OCI-LY3 (cell line): ENCODE data around the gene GPC3.

Experiments
- H2AFZ ChIP-seq: fragments of 200-600, 300-600 bp; shearing (Covaris generic); 2 replicates; pipeline ENCODE4 v1.6.0; 2014; ENCODE audit warnings: antibody characterized with exemption, low read depth, low read length
- H3K27ac ChIP-seq: fragments of 200-600, 300-600 bp; sonication (generic); 2 replicates; pipeline ENCODE4 v1.5.1; 2014; ENCODE audit warnings: mild to moderate bottlenecking, low read length, moderate library complexity, mixed read lengths
- H3K27me3 ChIP-seq: fragments of 200-600, 300-600 bp; sonication (generic); 2 replicates; pipeline ENCODE4 v1.6.1; 2014; ENCODE audit warnings: low read depth, low read length, mixed read lengths
- H3K36me3 ChIP-seq: fragments of 200-600, 300-600 bp; sonication (generic); replicated peaks from 2 replicates; pipeline ENCODE3; 2014; ENCODE audit warnings: low read depth, low read length, mixed read lengths
- H3K4me1 ChIP-seq: fragments of 300-600, 200-600 bp; sonication (generic); 2 replicates; pipeline ENCODE4 v1.6.1; 2014; ENCODE audit warnings: low read length, mixed read lengths
- H3K4me2 ChIP-seq: fragments of 200-600, 300-600 bp; sonication (generic); 2 replicates; pipeline ENCODE4 v1.6.1; 2014; ENCODE audit warnings: low read length, mixed read lengths
- H3K4me3 ChIP-seq: fragments of 300-600, 200-600 bp; sonication (generic); 2 replicates; pipeline ENCODE4 v1.5.1; 2014; ENCODE audit warnings: antibody characterized with exemption, mild to moderate bottlenecking, low read length, moderate library complexity
- H3K79me2 ChIP-seq: fragments of 300-600, 200-600 bp; shearing (Covaris generic); 2 replicates; pipeline ENCODE4 v1.6.1; 2014; ENCODE audit warnings: mild to moderate bottlenecking, low read length, mixed read lengths
- H3K9ac ChIP-seq: fragments of 300-600, 200-600 bp; shearing (Covaris generic); 2 replicates; pipeline ENCODE4 v1.6.0; 2014; ENCODE audit warnings: mild to moderate bottlenecking, low read length, moderate library complexity
- H3K9me3 ChIP-seq: fragments of 200-600, 300-600 bp; shearing (Covaris generic); 2 replicates; pipeline ENCODE4 v1.6.1; 2014; ENCODE audit warnings: low read length, mixed read lengths; ENCODE audit not compliant: insufficient read depth
- H4K20me1 ChIP-seq: fragments of 200-600, 300-600 bp; sonication (generic); 2 replicates; pipeline ENCODE4 v1.6.1; 2016; ENCODE audit warnings: low read length, mixed read lengths; ENCODE audit not compliant: insufficient read depth
- CTCF ChIP-seq: fragments of 200-600, 300-600 bp; sonication (generic); IDR thresholded peaks from 2 replicates; pipeline ENCODE4 v1.5.1; 2014; ENCODE audit warnings: antibody characterized with exemption, low read length, low read depth
- EZH2phosphoT487 ChIP-seq: fragments of 200-600 bp; shearing (Covaris generic); IDR thresholded peaks from 2 replicates; pipeline ENCODE4 v1.6.1; 2018; ENCODE audit warnings: antibody characterized with exemption, mixed run types, low read depth

The GPC3 gene

GRCh38 chrX:133646719-133647116 is 338.7 kb downstream of the GPC3 start:
- H3K36me3 ChIP-seq = no peaks in the 10 kb centered on the region
- no peak overlapping the region for H3K4me3 ChIP-seq
- no peaks in the 10 kb centered on the region for H3K79me2 ChIP-seq
- H3K27ac ChIP-seq = no peak overlapping the region
- no peak overlapping the region for H2AFZ ChIP-seq
- H3K27me3 ChIP-seq = no peaks in the 10 kb centered on the region
- no peak overlapping the region for H3K4me2 ChIP-seq
- H4K20me1 ChIP-seq = no peaks in the 10 kb centered on the region
- H3K9me3 ChIP-seq = no peaks in the 10 kb centered on the region
- TF ChIP-seq CTCF (no peak), EZH2phosphoT487 (no peak)
- no peak overlapping the region for H3K9ac ChIP-seq
- H3K4me1 ChIP-seq = no peaks in the 10 kb centered on the region

- no peak for TF ChIP-seq CTCF
- TF ChIP-seq EZH2phosphoT487 = no peak
- H3K36me3 ChIP-seq = no peaks in the 10 kb centered on the region
- no peak overlapping the region for H3K9ac ChIP-seq
- no peaks in the 10 kb centered on the region for H3K79me2 ChIP-seq
- H3K27me3 ChIP-seq = no peaks in the 10 kb centered on the region
- H3K4me3 ChIP-seq = no peak overlapping the region
- H3K9me3 ChIP-seq = no peaks in the 10 kb centered on the region
- no peak overlapping the region for H3K27ac ChIP-seq
- H4K20me1 ChIP-seq = no peaks in the 10 kb centered on the region
- H3K4me2 ChIP-seq = no peak overlapping the region
- no peak overlapping the region for H2AFZ ChIP-seq
- H3K4me1 ChIP-seq = no peaks in the 10 kb centered on the region
Measured at GRCh38 chrX:133645977-133646718, 339.2 kb downstream of the GPC3 start.

- Histone ChIP-seq H3K27ac (no peak overlapping the region), H3K9me3 (no peaks in the 10 kb centered on the region), H3K4me2 (no peak overlapping the region), H4K20me1 (no peaks in the 10 kb centered on the region), H3K27me3 (no peaks in the 10 kb centered on the region), H3K4me3 (no peak overlapping the region), H3K9ac (no peak overlapping the region), H2AFZ (no peak overlapping the region), H3K79me2 (no peaks in the 10 kb centered on the region), H3K36me3 (no peaks in the 10 kb centered on the region), H3K4me1 (no peaks in the 10 kb centered on the region)
- TF ChIP-seq CTCF (no peak), EZH2phosphoT487 (no peak)
Measured at GRCh38 chrX:133645256-133645655, 340.1 kb downstream of the GPC3 start.

- Histone ChIP-seq H4K20me1 (no peaks in the 10 kb centered on the region), H3K4me3 (no peak overlapping the region), H3K79me2 (no peaks in the 10 kb centered on the region), H3K27me3 (no peaks in the 10 kb centered on the region), H3K9ac (no peak overlapping the region), H3K9me3 (no peaks in the 10 kb centered on the region), H2AFZ (no peak overlapping the region), H3K27ac (no peak overlapping the region), H3K36me3 (no peaks in the 10 kb centered on the region), H3K4me2 (no peak overlapping the region), H3K4me1 (no peaks in the 10 kb centered on the region)
- TF ChIP-seq EZH2phosphoT487 (no peak), CTCF (no peak)
Measured at GRCh38 chrX:133640161-133641015, 345.0 kb downstream of the GPC3 start.
